Stimulated activated CD4-positive, alpha-beta T cell treated with anti-CD3 and anti-CD28 coated beads, Interleukin-15, amount 100 ng/mL, for 24 hours (primary cell): Measurements from ENCODE around the gene CPM.
"Not testable (repeated sequence)": the region's sequence is repeated elsewhere in the genome, so short reads cannot be mapped to it uniquely, and the experiment has no call there.

ENCODE experiments used
- DNase-seq: peaks from one replicate; pipeline ENCODE4 v3.0.0-alpha.2; 2020

CPM gene

GRCh38 chr12:68803948-68804656, 128.9 kb downstream of the CPM start:
- no peak for DNase-seq

- not testable (repeated sequence) for DNase-seq
Measured at GRCh38 chr12:68802911-68803651, 129.9 kb downstream of the CPM start.

GRCh38 chr12:68802372-68802745, 130.6 kb downstream of the CPM start:
- not testable (repeated sequence) for DNase-seq
